OCI-LY7 (cell line): ENCODE data around the gene CMTM4. TPM values are rescaled to one million over a fixed set of nuclear protein-coding genes. Genes with fewer than 3 reads are reported as not detected.

Source experiments
- BruUV-seq: library from RNA; stranded (reverse); fragments of 400-500 nt; replicated peaks from 2 replicates; lab custom pipeline; 2021; lab: Mats Ljungman, UMichigan
- CTCF ChIA-PET: fragments of 300-600 bp; sonication (Branson Sonifier 250); formaldehyde crosslinking; loops from one replicate; lab custom pipeline; 2022; ENCODE audit warnings: antibody characterized with exemption; ENCODE audit not compliant: unreplicated experiment; lab: Charles Lee
- POLR2A ChIA-PET: fragments of 300-600 bp; sonication (Branson Sonifier 250); formaldehyde crosslinking; loops from one replicate; lab custom pipeline; 2022; ENCODE audit warnings: antibody characterized with exemption; lab: Charles Lee
- DNase-seq: peaks from one replicate; pipeline ENCODE4 v3.0.0-alpha.2; 2015; ENCODE audit warnings: low spot score
- H2AFZ ChIP-seq: fragments of 200-600 bp; sonication (generic), shearing (Covaris generic); 2 replicates; pipeline ENCODE4 v1.6.1; 2014; ENCODE audit warnings: mild to moderate bottlenecking, antibody characterized with exemption, low read length, moderate library complexity
- H3K27ac ChIP-seq: fragments of 200-600 bp; sonication (generic); 2 replicates; pipeline ENCODE4 v1.5.1; 2014; ENCODE audit warnings: mixed run types, low read depth, mild to moderate bottlenecking, moderate library complexity, low read length, inconsistent platforms; ENCODE audit not compliant: poor library complexity, severe bottlenecking
- H3K36me3 ChIP-seq: fragments of 200-600 bp; sonication (generic); 2 replicates; pipeline ENCODE4 v1.6.1; 2014; ENCODE audit warnings: mild to moderate bottlenecking, antibody characterized with exemption, low read length, moderate library complexity, mixed read lengths; ENCODE audit not compliant: insufficient read depth
- H3K4me1 ChIP-seq: fragments of 200-600 bp; sonication (generic); 2 replicates; pipeline ENCODE4 v1.5.1; 2014; ENCODE audit warnings: mild to moderate bottlenecking, low read length; ENCODE audit not compliant: insufficient read depth, poor library complexity, severe bottlenecking
- H3K4me2 ChIP-seq: fragments of 200-600 bp; sonication (generic); 2 replicates; pipeline ENCODE4 v1.6.1; 2014; ENCODE audit warnings: mild to moderate bottlenecking, low read length
- H3K4me3 ChIP-seq: fragments of 200-600 bp; sonication (generic); 2 replicates; pipeline ENCODE4 v1.5.1; 2014; ENCODE audit warnings: mild to moderate bottlenecking, low read depth, low read length; ENCODE audit not compliant: poor library complexity, severe bottlenecking
- H3K79me2 ChIP-seq: fragments of 200-600 bp; sonication (generic); 2 replicates; pipeline ENCODE4 v1.6.1; 2016; ENCODE audit warnings: low read depth, mild to moderate bottlenecking, low read length, moderate library complexity, mixed read lengths; ENCODE audit not compliant: insufficient read depth
- H3K9me2 ChIP-seq: fragments of 200-600 bp; sonication (generic); 2 replicates; pipeline ENCODE4 v1.6.1; 2016; ENCODE audit warnings: mild to moderate bottlenecking, low read length, mixed read lengths; ENCODE audit not compliant: insufficient read depth
- H3K9me3 ChIP-seq: fragments of 200-600 bp; sonication (generic); 2 replicates; pipeline ENCODE4 v1.6.1; 2014; ENCODE audit warnings: mild to moderate bottlenecking, mixed run types, low read length, mixed read lengths
- H4K20me1 ChIP-seq: fragments of 200-600 bp; sonication (generic); 2 replicates; pipeline ENCODE4 v1.6.1; 2014; ENCODE audit warnings: mild to moderate bottlenecking, antibody characterized with exemption, low read length, moderate library complexity, mixed read lengths; ENCODE audit not compliant: insufficient read depth
- CTCF ChIP-seq: fragments of 200-600 bp; sonication (generic); conservative IDR thresholded peaks from 2 replicates; pipeline ENCODE4 v1.5.1; 2014; ENCODE audit warnings: mild to moderate bottlenecking, antibody characterized with exemption, low read length, moderate library complexity, mixed read lengths
- EZH2phosphoT487 ChIP-seq: fragments of 200-600 bp; sonication (generic); IDR thresholded peaks from 2 replicates; pipeline ENCODE4 v1.6.1; 2018; ENCODE audit warnings: low read depth, borderline replicate concordance, mild to moderate bottlenecking, mixed run types, antibody characterized with exemption, low read length, moderate library complexity, mixed read lengths
- intact Hi-C: fragments of 100-400 bp; cut with micrococcal nuclease; formaldehyde crosslinking; loops from one replicate; pipeline ENCODE4 v1.10.0; 2022; ENCODE audit not compliant: unreplicated experiment
- total RNA-seq, 2 experiments: library from RNA; depleted of rRNA in 1 of 2; stranded (reverse); fragments of >200 nt in 1 of 2; shearing (Covaris generic) in 1 of 2; gene quantifications; 2 replicates each; pipeline ENCODE4 v1.2.3, GENCODE V29; 2014 to 2022

Gene CMTM4
- total RNA-seq, 2 experiments from 2014 or later, result 0.03 to 1.3 TPM

DNA sequence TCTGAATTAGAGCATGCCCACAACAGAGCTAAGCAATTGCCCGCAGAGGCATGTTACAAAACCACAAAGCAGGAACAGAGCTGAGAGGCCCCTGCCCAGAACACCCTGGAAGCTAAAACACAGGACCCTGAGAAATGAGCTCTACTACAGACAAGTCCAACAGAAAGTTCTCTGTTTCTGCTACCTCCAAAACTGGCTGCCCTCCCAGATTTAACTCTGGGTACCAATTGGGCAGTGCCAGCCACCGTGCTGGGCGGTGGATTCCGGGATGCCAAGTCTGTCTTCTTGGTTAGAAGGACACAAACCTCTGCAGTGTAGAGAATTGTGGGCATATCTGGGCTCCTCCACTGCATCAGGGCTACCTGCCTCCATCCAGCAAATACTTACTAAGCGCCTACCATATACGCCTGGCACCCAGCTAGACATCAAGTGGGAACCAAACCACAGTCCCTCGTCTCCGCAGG is 1.0 kb downstream of the CMTM4 start:
- no peaks in the 10 kb centered on the region for H3K79me2 ChIP-seq
- no peaks in the 10 kb centered on the region for H3K9me3 ChIP-seq
- H4K20me1 ChIP-seq, result no peaks in the 10 kb centered on the region
- H3K4me1 ChIP-seq, result no peaks in the 10 kb centered on the region
- intact Hi-C loops, result no loop called here
- H3K36me3 ChIP-seq, result no peaks in the 10 kb centered on the region
- ChIA-PET POLR2A (interaction anchor here (1.0 kb wide), 1 partner anchor 12 kb away, joined by 3 read pairs; no protein-coding TSS in a partner anchor), CTCF (interaction anchor here (0.6 to 0.8 kb wide), 2 partner anchors 86 to 173 kb away, joined by 3 read pairs; no protein-coding TSS in a partner anchor)
- H3K9me2 ChIP-seq, result no peaks in the 10 kb centered on the region
- no peak overlapping the region for H2AFZ ChIP-seq
- no peak overlapping the region for H3K4me3 ChIP-seq
- no TSS peak for BruUV-seq
- TF ChIP-seq EZH2phosphoT487 (no peak), CTCF (no peak)
- H3K27ac ChIP-seq, result no peak overlapping the region
- no peak for DNase-seq
- peak overlapping the region; percentile 63; the same call in 1 of the 2 replicates for H3K4me2 ChIP-seq

GRCh38 chr16:66693149-66693548 is 3.4 kb downstream of the CMTM4 start:
- no peak overlapping the region for H3K4me2 ChIP-seq
- no peaks in the 10 kb centered on the region for H3K9me3 ChIP-seq
- H3K27ac ChIP-seq, result no peak overlapping the region
- H2AFZ ChIP-seq, result no peak overlapping the region
- POLR2A ChIA-PET, result interaction anchor here (0.7 kb wide), 1 partner anchor 12 kb away, joined by 3 read pairs; no protein-coding TSS in a partner anchor
- no TSS peak for BruUV-seq
- CTCF ChIA-PET, result no interaction called here
- intact Hi-C loops, result no loop called here
- no peaks in the 10 kb centered on the region for H4K20me1 ChIP-seq
- H3K9me2 ChIP-seq, result no peaks in the 10 kb centered on the region
- TF ChIP-seq CTCF, result no peak
- TF ChIP-seq EZH2phosphoT487, result no peak
- no peak overlapping the region for H3K4me3 ChIP-seq
- H3K4me1 ChIP-seq, result no peaks in the 10 kb centered on the region
- no peaks in the 10 kb centered on the region for H3K79me2 ChIP-seq
- DNase-seq, result no peak
- H3K36me3 ChIP-seq, result no peaks in the 10 kb centered on the region

DNA sequence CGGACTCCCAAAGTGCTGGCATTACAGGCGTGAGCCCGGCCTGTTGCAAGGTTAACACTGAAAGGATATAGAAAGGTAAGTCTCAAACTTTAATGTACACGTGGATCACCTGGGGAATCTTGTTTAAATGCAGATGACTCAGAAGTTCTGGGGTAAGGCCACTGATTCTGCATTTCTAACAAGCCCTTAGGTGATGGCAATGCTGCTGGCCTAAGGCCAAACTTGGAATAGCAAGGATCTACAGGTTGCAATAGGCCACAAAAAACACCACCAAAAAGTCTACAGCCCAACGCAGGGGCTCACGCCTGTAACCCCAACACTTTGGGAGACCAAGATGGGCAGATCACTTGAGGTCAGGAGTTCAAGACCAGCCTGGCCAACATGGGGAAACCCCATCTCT is 4.2 kb downstream of the CMTM4 start:
- no peaks in the 10 kb centered on the region for H4K20me1 ChIP-seq
- POLR2A ChIA-PET, result no interaction called here
- no peaks in the 10 kb centered on the region for H3K9me2 ChIP-seq
- H3K4me3 ChIP-seq, result no peak overlapping the region
- no peaks in the 10 kb centered on the region for H3K36me3 ChIP-seq
- no peak overlapping the region for H3K4me2 ChIP-seq
- CTCF ChIA-PET, result no interaction called here
- H3K27ac ChIP-seq, result no peak overlapping the region
- no peaks in the 10 kb centered on the region for H3K79me2 ChIP-seq
- H2AFZ ChIP-seq, result no peak overlapping the region
- DNase-seq, result no peak
- BruUV-seq, result no TSS peak
- TF ChIP-seq CTCF, result no peak
- no peak for TF ChIP-seq EZH2phosphoT487
- H3K4me1 ChIP-seq, result no peaks in the 10 kb centered on the region
- no peaks in the 10 kb centered on the region for H3K9me3 ChIP-seq
- intact Hi-C loops, result no loop called here
